WTC11 (cell line): Measurements from ENCODE around the gene GRM5. TPM values are rescaled to one million over a fixed set of nuclear protein-coding genes. Genes with fewer than 3 reads are reported as not detected.

ENCODE experiments used
- ATAC-seq: fragments of 200-7000 bp; cut with Tn5 transposase; 2 replicates; pipeline ENCODE4 v1.10.0; 2021; ENCODE audit warnings: mild to moderate bottlenecking, moderate library complexity
- CTCF ChIA-PET: fragments of 300-600 bp; sonication (Branson Sonifier 250); formaldehyde crosslinking; loops from one replicate; lab custom pipeline; 2021; ENCODE audit warnings: antibody characterized with exemption; lab: Charles Lee
- POLR2A ChIA-PET: fragments of 350-600 bp; sonication (Branson Sonifier 250); formaldehyde crosslinking; loops from one replicate; lab custom pipeline; 2021; ENCODE audit warnings: antibody characterized with exemption; lab: Charles Lee
- DNase-seq: peaks from one replicate; pipeline ENCODE4 v3.0.0; 2021; ENCODE audit warnings: low spot score
- H3K27ac Mint-ChIP-seq: 2 replicates; pipeline ENCODE4 v1.8.0; 2021; ENCODE audit warnings: mixed read lengths
- H3K27me3 Mint-ChIP-seq: 2 replicates; pipeline ENCODE4 v1.8.0; 2021; ENCODE audit warnings: low read depth, mild to moderate bottlenecking, moderate library complexity, mixed read lengths
- H3K36me3 Mint-ChIP-seq: 2 replicates; pipeline ENCODE4 v1.8.0; 2021; ENCODE audit warnings: mixed read lengths
- H3K4me1 Mint-ChIP-seq: 2 replicates; pipeline ENCODE4 v1.8.0; 2022; ENCODE audit warnings: mixed read lengths
- H3K4me3 Mint-ChIP-seq: 2 replicates; pipeline ENCODE4 v1.8.0; 2021; ENCODE audit warnings: mild to moderate bottlenecking, moderate library complexity, mixed read lengths
- H3K9me3 Mint-ChIP-seq: 2 replicates; pipeline ENCODE4 v1.8.0; 2021; ENCODE audit warnings: mixed read lengths
- ARID4B ChIP-seq: sonication (generic); formaldehyde crosslinking; IDR thresholded peaks from 2 replicates; pipeline ENCODE4 v1.8.0; 2023; ENCODE audit warnings: missing genetic modification reagents, mild to moderate bottlenecking, borderline replicate concordance
- CBFB ChIP-seq: sonication (generic); formaldehyde crosslinking; IDR thresholded peaks from 2 replicates; pipeline ENCODE4 v1.8.1; 2022; ENCODE audit warnings: mild to moderate bottlenecking, low read depth, missing genetic modification reagents
- ESRRA ChIP-seq: sonication (generic); formaldehyde crosslinking; IDR thresholded peaks from 2 replicates; pipeline ENCODE4 v1.8.1; 2022; ENCODE audit warnings: mild to moderate bottlenecking, missing genetic modification reagents, borderline replicate concordance
- FOXK1 ChIP-seq: sonication (generic); formaldehyde crosslinking; IDR thresholded peaks from 2 replicates; pipeline ENCODE4 v1.8.0; 2022; ENCODE audit warnings: mild to moderate bottlenecking, moderate library complexity, missing genetic modification reagents
- FOXP1 ChIP-seq: sonication (generic); formaldehyde crosslinking; IDR thresholded peaks from 2 replicates; pipeline ENCODE4 v1.8.0; 2022; ENCODE audit warnings: missing genetic modification reagents, mild to moderate bottlenecking, moderate library complexity, borderline replicate concordance
- HMGA2 ChIP-seq: fragments of 250-450 bp; sonication (Bioruptor Pico); IDR thresholded peaks from 2 replicates; pipeline ENCODE4 v1.4.0; 2021; ENCODE audit warnings: mild to moderate bottlenecking, moderate library complexity
- NFATC4 ChIP-seq: fragments of 250-450 bp; sonication (Bioruptor Pico); IDR thresholded peaks from 2 replicates; pipeline ENCODE4 v1.9.0; 2021; ENCODE audit warnings: mild to moderate bottlenecking
- NR2C2 ChIP-seq: sonication (generic); formaldehyde crosslinking; IDR thresholded peaks from 2 replicates; pipeline ENCODE4 v1.8.0; 2022; ENCODE audit warnings: mild to moderate bottlenecking, missing genetic modification reagents
- PRDM15 ChIP-seq: sonication (generic); formaldehyde crosslinking; IDR thresholded peaks from 2 replicates; pipeline ENCODE4 v1.8.0; 2022; ENCODE audit warnings: missing genetic modification reagents
- PRRX2 ChIP-seq: fragments of 250-450 bp; sonication (Bioruptor Pico); IDR thresholded peaks from 2 replicates; pipeline ENCODE4 v1.8.0; 2021; ENCODE audit warnings: mild to moderate bottlenecking
- RELA ChIP-seq: sonication (generic); formaldehyde crosslinking; IDR thresholded peaks from 2 replicates; pipeline ENCODE4 v1.8.1; 2022; ENCODE audit warnings: missing genetic modification reagents, mild to moderate bottlenecking, borderline replicate concordance
- SOX15 ChIP-seq: fragments of 250-450 bp; sonication (Bioruptor Pico); IDR thresholded peaks from 2 replicates; pipeline ENCODE4 v1.9.0; 2021; ENCODE audit warnings: mild to moderate bottlenecking
- STAT6 ChIP-seq: sonication (generic); formaldehyde crosslinking; conservative IDR thresholded peaks from 2 replicates; pipeline ENCODE4 v1.8.1; 2023; ENCODE audit warnings: mild to moderate bottlenecking, low read depth, missing genetic modification reagents, moderate library complexity
- TCF7 ChIP-seq: sonication (generic); formaldehyde crosslinking; IDR thresholded peaks from 2 replicates; pipeline ENCODE4 v1.8.0; 2022; ENCODE audit warnings: mild to moderate bottlenecking, low read depth, missing genetic modification reagents, moderate library complexity
- USF1 ChIP-seq: sonication (generic); formaldehyde crosslinking; IDR thresholded peaks from 2 replicates; pipeline ENCODE4 v1.8.0; 2022; ENCODE audit warnings: mild to moderate bottlenecking, missing genetic modification reagents
- ZBTB21 ChIP-seq: sonication (generic); formaldehyde crosslinking; IDR thresholded peaks from 2 replicates; pipeline ENCODE4 v1.8.1; 2023; ENCODE audit warnings: mild to moderate bottlenecking, missing genetic modification reagents, borderline replicate concordance
- ZNF121 ChIP-seq: sonication (generic); formaldehyde crosslinking; IDR thresholded peaks from 2 replicates; pipeline ENCODE4 v1.8.0; 2023; ENCODE audit warnings: missing genetic modification reagents
- ZNF317 ChIP-seq: sonication (generic); formaldehyde crosslinking; IDR thresholded peaks from 2 replicates; pipeline ENCODE4 v1.8.1; 2023; ENCODE audit warnings: low read depth, mild to moderate bottlenecking, moderate library complexity, missing genetic modification reagents, borderline replicate concordance
- ZNF532 ChIP-seq: fragments of 250-450 bp; sonication (Bioruptor Pico); IDR thresholded peaks from 2 replicates; pipeline ENCODE4 v1.9.0; 2021; ENCODE audit warnings: mild to moderate bottlenecking, borderline replicate concordance
- ZNF671 ChIP-seq: fragments of 250-450 bp; sonication (Bioruptor Pico); IDR thresholded peaks from 2 replicates; pipeline ENCODE4 v1.8.0; 2021; ENCODE audit warnings: mild to moderate bottlenecking
- total RNA-seq: library from RNA; stranded (reverse); gene quantifications from 3 replicates; pipeline ENCODE4 v1.2.3, GENCODE V29; 2021

Gene GRM5
- total RNA-seq, 1 experiment from 2014 or later: 0.13 TPM

- no peak for TF ChIP-seq ZNF317
- TF ChIP-seq ZNF671 (CRISPR knock-in tag): no peak
- TF ChIP-seq PRDM15 (CRISPR knock-in tag): no peak
- TF ChIP-seq TCF7 (CRISPR knock-in tag): no peak
- TF ChIP-seq ZNF121: no peak
- TF ChIP-seq NFATC4: no peak
- Mint-ChIP-seq H3K27me3 (no peaks in the 10 kb centered on the region), H3K4me3 (no peak overlapping the region), H3K27ac (no peak overlapping the region), H3K4me1 (no peaks in the 10 kb centered on the region), H3K9me3 (0 out of 2 replicates have a peak, but pooled peaks cover 3% of the 10 kb centered on the region), H3K36me3 (no peaks in the 10 kb centered on the region)
- ATAC-seq (no peak), DNase-seq (no peak)
- ChIA-PET CTCF (no interaction called here), POLR2A (no interaction called here)
These were observed 532.8 kb downstream of the GRM5 start for GRCh38 chr11:88533001-88533400.

GRCh38 chr11:88531831-88532230 lies 534.0 kb downstream of the GRM5 start:
- POLR2A ChIA-PET: no interaction called here
- CTCF ChIA-PET: no interaction called here
- TF ChIP-seq PRRX2 (CRISPR knock-in tag): no peak
- no peak for TF ChIP-seq ZNF317
- TF ChIP-seq HMGA2: no peak
- TF ChIP-seq RELA (CRISPR knock-in tag): no peak
- TF ChIP-seq ESRRA (CRISPR knock-in tag): no peak
- no peak for TF ChIP-seq USF1
- TF ChIP-seq TCF7 (CRISPR knock-in tag): no peak
- no peak for TF ChIP-seq STAT6
- TF ChIP-seq CBFB (CRISPR knock-in tag): no peak
- no peak for TF ChIP-seq FOXK1 (CRISPR knock-in tag)
- no peak for TF ChIP-seq FOXP1 (CRISPR knock-in tag)
- no peak for TF ChIP-seq ARID4B (CRISPR knock-in tag)
- no peak for TF ChIP-seq ZNF532 (CRISPR knock-in tag)
- no peak for TF ChIP-seq NR2C2 (CRISPR knock-in tag)
- TF ChIP-seq SOX15: no peak
- no peak for TF ChIP-seq ZBTB21 (CRISPR knock-in tag)
- no peak overlapping the region for H3K27ac Mint-ChIP-seq
- no peak overlapping the region for H3K4me3 Mint-ChIP-seq
- H3K27me3 Mint-ChIP-seq: no peaks in the 10 kb centered on the region
- H3K4me1 Mint-ChIP-seq: no peaks in the 10 kb centered on the region
- 0 out of 2 replicates have a peak, but pooled peaks cover 3% of the 10 kb centered on the region for H3K9me3 Mint-ChIP-seq
- no peaks in the 10 kb centered on the region for H3K36me3 Mint-ChIP-seq
- ATAC-seq (no peak), DNase-seq (no peak)
